ENCODE data around the gene CHRM3. TPM values are rescaled to one million over a fixed set of nuclear protein-coding genes. Genes with fewer than 3 reads are reported as not detected.

The CHRM3 gene
- total RNA-seq, 1 donor from 2014 or later, result 1.2 TPM

GRCh38 chr1:239413916-239414315 is 27.5 kb downstream of the CHRM3 start:
- no peak for DNase-seq (ENCODE audit: extremely low spot score in 2 of 2)
- TF ChIP-seq POLR2A (IDR thresholded peaks at IDR 0.05) (no peak), POLR2AphosphoS5 (IDR thresholded peaks at IDR 0.05; ENCODE audit: insufficient read depth in 1 of 2, low read depth in 1 of 2) (no peak)
- TF ChIP-seq, protein P1, sequence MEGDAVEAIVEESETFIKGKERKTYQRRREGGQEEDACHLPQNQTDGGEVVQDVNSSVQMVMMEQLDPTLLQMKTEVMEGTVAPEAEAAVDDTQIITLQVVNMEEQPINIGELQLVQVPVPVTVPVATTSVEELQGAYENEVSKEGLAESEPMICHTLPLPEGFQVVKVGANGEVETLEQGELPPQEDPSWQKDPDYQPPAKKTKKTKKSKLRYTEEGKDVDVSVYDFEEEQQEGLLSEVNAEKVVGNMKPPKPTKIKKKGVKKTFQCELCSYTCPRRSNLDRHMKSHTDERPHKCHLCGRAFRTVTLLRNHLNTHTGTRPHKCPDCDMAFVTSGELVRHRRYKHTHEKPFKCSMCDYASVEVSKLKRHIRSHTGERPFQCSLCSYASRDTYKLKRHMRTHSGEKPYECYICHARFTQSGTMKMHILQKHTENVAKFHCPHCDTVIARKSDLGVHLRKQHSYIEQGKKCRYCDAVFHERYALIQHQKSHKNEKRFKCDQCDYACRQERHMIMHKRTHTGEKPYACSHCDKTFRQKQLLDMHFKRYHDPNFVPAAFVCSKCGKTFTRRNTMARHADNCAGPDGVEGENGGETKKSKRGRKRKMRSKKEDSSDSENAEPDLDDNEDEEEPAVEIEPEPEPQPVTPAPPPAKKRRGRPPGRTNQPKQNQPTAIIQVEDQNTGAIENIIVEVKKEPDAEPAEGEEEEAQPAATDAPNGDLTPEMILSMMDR (IDR thresholded peaks at IDR 0.05), result no peak
- Histone ChIP-seq H3K9me3 (no peaks in the 10 kb centered on the region), H3K27ac (no peak overlapping the region), H3K4me3 (no peak overlapping the region), H3K36me3 (no peaks in the 10 kb centered on the region), H3K4me1 (no peaks in the 10 kb centered on the region), H3K27me3 (no peaks in the 10 kb centered on the region)
- intact Hi-C loops (cut with DNase I), result no loop called here

DNA sequence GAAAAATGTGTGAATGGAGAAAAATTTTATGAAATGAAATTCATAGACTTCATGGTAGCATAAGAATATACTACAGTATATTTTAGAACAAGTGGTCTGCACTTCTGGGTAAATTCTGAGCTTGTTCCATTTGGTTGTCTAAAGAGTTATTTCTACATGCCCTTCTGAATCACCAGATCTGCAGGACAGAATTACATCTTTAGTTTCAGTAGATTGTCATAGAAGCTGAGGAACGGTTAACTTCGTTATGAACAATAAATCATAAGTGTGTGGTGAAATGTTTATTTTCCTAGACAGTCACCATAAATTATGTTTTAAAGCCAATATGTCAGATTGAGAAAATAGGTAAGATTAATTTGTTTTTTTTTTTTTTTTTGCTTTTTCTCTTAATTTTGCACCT is 30.9 kb downstream of the CHRM3 start:
- DNase-seq (ENCODE audit: extremely low spot score in 2 of 2), result no peak
- no peaks in the 10 kb centered on the region for H3K9me3 ChIP-seq
- no peaks in the 10 kb centered on the region for H3K4me1 ChIP-seq
- no peaks in the 10 kb centered on the region for H3K36me3 ChIP-seq
- intact Hi-C loops (cut with DNase I), result no loop called here
- TF ChIP-seq POLR2AphosphoS5 (IDR thresholded peaks at IDR 0.05; ENCODE audit: insufficient read depth in 1 of 2, low read depth in 1 of 2) (no peak), POLR2A (IDR thresholded peaks at IDR 0.05) (no peak)
- TF ChIP-seq, protein P1 (IDR thresholded peaks at IDR 0.05), result no peak
- no peaks in the 10 kb centered on the region for H3K27me3 ChIP-seq
- no peak overlapping the region for H3K4me3 ChIP-seq
- no peak overlapping the region for H3K27ac ChIP-seq

GRCh38 chr1:239417986-239418640 is 31.7 kb downstream of the CHRM3 start:
- Histone ChIP-seq H3K4me3 (no peak overlapping the region), H3K27me3 (no peaks in the 10 kb centered on the region), H3K27ac (no peak overlapping the region), H3K4me1 (no peaks in the 10 kb centered on the region), H3K36me3 (no peaks in the 10 kb centered on the region), H3K9me3 (no peaks in the 10 kb centered on the region)
- intact Hi-C loops (cut with DNase I), result no loop called here
- TF ChIP-seq POLR2A (IDR thresholded peaks at IDR 0.05) (no peak), POLR2AphosphoS5 (IDR thresholded peaks at IDR 0.05; ENCODE audit: insufficient read depth in 1 of 2, low read depth in 1 of 2) (no peak)
- TF ChIP-seq, protein P1 (IDR thresholded peaks at IDR 0.05), result no peak
- DNase-seq (ENCODE audit: extremely low spot score in 2 of 2), result no peak

DNA sequence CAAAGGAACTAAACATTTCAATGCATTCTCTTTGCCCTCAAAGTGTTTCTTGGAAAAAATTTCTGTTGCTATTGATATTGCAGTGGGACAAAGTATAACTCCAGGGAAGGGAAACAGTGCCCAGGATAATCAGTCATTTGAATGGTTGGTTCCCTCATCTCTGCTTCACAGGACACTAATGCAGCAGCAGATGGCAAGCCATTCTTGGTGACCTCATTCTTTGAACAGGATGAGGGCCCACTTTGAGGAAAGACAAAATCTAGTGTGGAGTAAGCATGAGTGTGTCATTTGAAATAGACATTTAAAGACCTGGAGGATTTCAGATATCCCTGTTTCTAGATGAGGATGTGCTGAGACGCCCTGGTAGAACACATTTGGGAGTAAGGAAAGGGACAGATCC is 32.3 kb downstream of the CHRM3 start:
- H3K9me3 ChIP-seq, result no peaks in the 10 kb centered on the region
- TF ChIP-seq POLR2AphosphoS5 (IDR thresholded peaks at IDR 0.05; ENCODE audit: insufficient read depth in 1 of 2, low read depth in 1 of 2), result no peak
- TF ChIP-seq POLR2A (IDR thresholded peaks at IDR 0.05), result no peak
- TF ChIP-seq, protein P1 (IDR thresholded peaks at IDR 0.05), result no peak
- intact Hi-C loops (cut with DNase I), result loop anchor here (1.0 kb wide), 1 partner anchor 20 kb away; no protein-coding TSS in a partner anchor
- no peak overlapping the region for H3K4me3 ChIP-seq
- H3K36me3 ChIP-seq, result no peaks in the 10 kb centered on the region
- DNase-seq (ENCODE audit: extremely low spot score in 2 of 2), result no peak
- H3K27me3 ChIP-seq, result no peaks in the 10 kb centered on the region
- H3K4me1 ChIP-seq, result no peaks in the 10 kb centered on the region
- no peak overlapping the region for H3K27ac ChIP-seq

DNA sequence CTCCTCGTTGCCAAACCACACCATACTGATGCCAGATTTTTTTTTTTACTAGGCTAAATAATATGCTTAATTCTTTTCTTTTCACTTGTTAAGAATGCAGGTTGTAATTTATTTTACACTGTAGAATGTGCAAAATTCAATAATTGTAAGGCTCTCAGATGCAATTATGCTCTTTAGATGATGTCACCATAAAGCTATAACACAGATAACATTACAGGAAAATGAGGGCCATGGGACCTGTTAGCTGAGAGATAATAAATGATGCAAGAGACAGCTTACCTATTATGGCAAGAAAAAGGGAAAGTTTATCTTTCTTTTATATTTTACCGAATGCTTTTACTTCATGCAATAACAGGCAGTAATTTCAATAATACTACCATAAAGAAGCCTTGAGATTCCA is 35.4 kb downstream of the CHRM3 start:
- Histone ChIP-seq H3K4me3 (no peak overlapping the region), H3K9me3 (no peaks in the 10 kb centered on the region), H3K4me1 (no peaks in the 10 kb centered on the region), H3K36me3 (no peaks in the 10 kb centered on the region), H3K27ac (no peak overlapping the region), H3K27me3 (no peaks in the 10 kb centered on the region)
- intact Hi-C loops (cut with DNase I), result no loop called here
- TF ChIP-seq POLR2AphosphoS5 (IDR thresholded peaks at IDR 0.05; ENCODE audit: insufficient read depth in 1 of 2, low read depth in 1 of 2) (no peak), POLR2A (IDR thresholded peaks at IDR 0.05) (no peak)
- TF ChIP-seq, protein P1 (IDR thresholded peaks at IDR 0.05), result no peak
- no peak for DNase-seq (ENCODE audit: extremely low spot score in 2 of 2)
